ENCODE measurements around the gene ZXDC.

DNA sequence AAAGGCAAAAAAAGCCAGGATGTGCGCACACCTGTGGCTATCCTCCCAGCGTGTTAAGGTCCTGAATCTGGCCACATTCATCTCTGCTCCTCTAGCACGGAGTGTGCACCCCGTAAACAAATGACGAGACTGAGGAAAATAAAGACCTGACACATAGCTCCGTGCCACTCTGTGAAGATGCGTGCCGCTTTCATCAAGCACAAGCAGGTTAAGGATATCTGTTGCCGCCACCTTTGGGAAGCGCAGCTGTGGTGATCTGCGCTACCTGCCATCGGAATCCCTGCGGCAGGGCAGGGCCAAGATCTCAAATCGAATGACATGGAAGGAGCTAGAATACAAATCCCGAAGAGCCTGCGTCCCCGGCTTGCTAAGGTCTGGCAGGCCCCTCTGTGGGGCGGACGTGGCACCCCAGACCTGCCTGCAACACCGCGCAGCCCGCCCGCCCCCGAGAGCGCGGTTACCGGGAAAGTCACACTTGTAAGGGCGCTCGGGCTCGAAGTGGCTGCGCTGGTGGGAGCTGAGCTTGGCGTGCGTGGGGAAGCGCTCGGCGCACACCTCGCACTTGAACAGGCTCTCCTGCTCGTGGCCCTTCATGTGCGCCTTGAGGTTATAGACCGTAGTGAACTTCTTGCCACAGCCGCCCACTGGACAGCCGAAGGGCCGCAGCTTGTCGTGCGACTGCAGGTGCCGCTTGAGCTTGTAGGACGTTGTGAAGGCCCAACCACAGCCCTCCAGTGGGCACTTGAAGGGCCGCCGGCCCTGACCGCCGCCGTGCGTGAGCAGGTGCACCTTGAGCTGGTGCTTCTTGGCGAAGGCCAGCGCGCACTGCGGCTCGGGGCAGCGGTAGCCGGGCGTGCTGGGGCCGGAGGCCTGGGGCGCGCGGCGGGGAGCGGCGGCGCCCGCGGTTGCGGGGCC lies 936 bp downstream of the ZXDC start:
- TF ChIP-seq CTCF (conservative IDR thresholded peaks at IDR 0.05; ENCODE audit: low read depth, low read length) (no peak), EZH2 (IDR thresholded peaks at IDR 0.05; ENCODE audit: borderline replicate concordance, low read depth, low read length, poor library complexity, severe bottlenecking) (no peak)
